Neural progenitor cell (in vitro differentiated cells): ENCODE measurements around the gene D2HGDH.

Experiments used
- EZH2 ChIP-seq: fragments of 200-600 bp; sonication (generic); IDR thresholded peaks from 2 replicates; pipeline ENCODE4 v1.6.1; 2017; ENCODE audit warnings: antibody characterized with exemption, mild to moderate bottlenecking, moderate library complexity
- EZH2phosphoT487 ChIP-seq: fragments of 200-600 bp; sonication (generic); IDR thresholded peaks from 2 replicates; pipeline ENCODE4 v1.6.1; 2017; ENCODE audit warnings: antibody characterized with exemption
- TF ChIP-seq, protein P1 (sequence below): fragments of 200-600 bp; sonication (generic); IDR thresholded peaks from 2 replicates; pipeline ENCODE4 v1.5.1; 2017; ENCODE audit warnings: antibody characterized with exemption, mild to moderate bottlenecking

DNA sequence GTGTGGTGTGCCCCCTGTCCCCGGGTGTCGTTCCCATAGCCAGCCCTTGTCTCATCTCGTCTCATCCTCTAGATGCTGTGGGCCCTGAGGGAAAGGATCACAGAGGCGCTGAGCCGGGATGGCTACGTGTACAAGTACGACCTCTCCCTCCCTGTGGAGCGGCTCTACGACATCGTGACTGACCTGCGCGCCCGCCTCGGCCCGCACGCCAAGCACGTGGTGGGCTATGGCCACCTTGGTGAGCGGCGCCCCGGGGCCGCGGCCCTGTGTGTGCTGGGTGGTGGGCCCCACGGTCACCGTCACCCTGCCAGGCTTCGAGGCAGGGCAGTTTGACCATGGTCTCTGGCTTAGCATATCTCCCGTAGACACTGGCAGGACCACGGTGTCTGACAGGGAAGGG, 21.3 kb downstream of the D2HGDH start:
- no peak for TF ChIP-seq EZH2
- TF ChIP-seq, protein P1, sequence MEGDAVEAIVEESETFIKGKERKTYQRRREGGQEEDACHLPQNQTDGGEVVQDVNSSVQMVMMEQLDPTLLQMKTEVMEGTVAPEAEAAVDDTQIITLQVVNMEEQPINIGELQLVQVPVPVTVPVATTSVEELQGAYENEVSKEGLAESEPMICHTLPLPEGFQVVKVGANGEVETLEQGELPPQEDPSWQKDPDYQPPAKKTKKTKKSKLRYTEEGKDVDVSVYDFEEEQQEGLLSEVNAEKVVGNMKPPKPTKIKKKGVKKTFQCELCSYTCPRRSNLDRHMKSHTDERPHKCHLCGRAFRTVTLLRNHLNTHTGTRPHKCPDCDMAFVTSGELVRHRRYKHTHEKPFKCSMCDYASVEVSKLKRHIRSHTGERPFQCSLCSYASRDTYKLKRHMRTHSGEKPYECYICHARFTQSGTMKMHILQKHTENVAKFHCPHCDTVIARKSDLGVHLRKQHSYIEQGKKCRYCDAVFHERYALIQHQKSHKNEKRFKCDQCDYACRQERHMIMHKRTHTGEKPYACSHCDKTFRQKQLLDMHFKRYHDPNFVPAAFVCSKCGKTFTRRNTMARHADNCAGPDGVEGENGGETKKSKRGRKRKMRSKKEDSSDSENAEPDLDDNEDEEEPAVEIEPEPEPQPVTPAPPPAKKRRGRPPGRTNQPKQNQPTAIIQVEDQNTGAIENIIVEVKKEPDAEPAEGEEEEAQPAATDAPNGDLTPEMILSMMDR = no peak
- no peak for TF ChIP-seq EZH2phosphoT487
